Measurements from ENCODE around the gene RASAL3. TPM values are rescaled to one million over a fixed set of nuclear protein-coding genes. Genes with fewer than 3 reads are reported as not detected.
A peak's percentile ranks its signal among the peaks of the same experiment; 100 is the strongest.

The RASAL3 gene
- total RNA-seq, 1 donor from 2014 or later = 2.0 TPM

- intact Hi-C loops (cut with micrococcal nuclease) = no loop called here
- peak; percentile 63 for DNase-seq
Observed at GRCh38 chr19:15453091-15453578, 11.2 kb downstream of the RASAL3 start.

GRCh38 chr19:15452111-15453047, 12.0 kb downstream of the RASAL3 start:
- intact Hi-C loops (cut with micrococcal nuclease) = no loop called here
- peak; percentile 94 for DNase-seq
- peak; percentile 76 for ATAC-seq

More at GRCh38 chr19:15453091-15453578, 11.2 kb downstream of the RASAL3 start:
- peak; percentile 50 for ATAC-seq

DNA sequence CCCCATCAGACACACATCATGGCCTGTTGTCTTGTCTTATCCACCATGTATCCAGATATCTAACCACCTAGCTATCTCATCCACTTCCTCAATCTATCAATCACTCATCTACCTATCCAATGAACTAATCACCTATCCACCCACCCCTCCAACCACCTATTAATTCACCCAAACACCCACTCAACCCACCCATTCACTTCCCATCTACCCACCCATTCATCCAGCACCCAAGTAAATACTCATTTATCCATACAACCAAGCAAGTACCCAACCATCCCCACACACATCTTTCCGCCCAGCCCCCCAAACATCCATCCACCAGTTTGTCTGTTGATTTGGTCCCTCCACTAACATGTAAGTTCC, 13.8 kb downstream of the RASAL3 start:
- ATAC-seq (no peak), DNase-seq (no peak)
- intact Hi-C loops (cut with micrococcal nuclease) = no loop called here

GRCh38 chr19:15449620-15450527, 14.5 kb downstream of the RASAL3 start, which contains the start of gene WIZ:
TSS of gene WIZ (minus strand) at chr19:15449956. CDS start at chr19:15448307, 1,649 bp downstream.
- intact Hi-C loops (cut with micrococcal nuclease) = no loop called here
- ATAC-seq = peak; percentile 9
- DNase-seq = peak; percentile 95

DNA sequence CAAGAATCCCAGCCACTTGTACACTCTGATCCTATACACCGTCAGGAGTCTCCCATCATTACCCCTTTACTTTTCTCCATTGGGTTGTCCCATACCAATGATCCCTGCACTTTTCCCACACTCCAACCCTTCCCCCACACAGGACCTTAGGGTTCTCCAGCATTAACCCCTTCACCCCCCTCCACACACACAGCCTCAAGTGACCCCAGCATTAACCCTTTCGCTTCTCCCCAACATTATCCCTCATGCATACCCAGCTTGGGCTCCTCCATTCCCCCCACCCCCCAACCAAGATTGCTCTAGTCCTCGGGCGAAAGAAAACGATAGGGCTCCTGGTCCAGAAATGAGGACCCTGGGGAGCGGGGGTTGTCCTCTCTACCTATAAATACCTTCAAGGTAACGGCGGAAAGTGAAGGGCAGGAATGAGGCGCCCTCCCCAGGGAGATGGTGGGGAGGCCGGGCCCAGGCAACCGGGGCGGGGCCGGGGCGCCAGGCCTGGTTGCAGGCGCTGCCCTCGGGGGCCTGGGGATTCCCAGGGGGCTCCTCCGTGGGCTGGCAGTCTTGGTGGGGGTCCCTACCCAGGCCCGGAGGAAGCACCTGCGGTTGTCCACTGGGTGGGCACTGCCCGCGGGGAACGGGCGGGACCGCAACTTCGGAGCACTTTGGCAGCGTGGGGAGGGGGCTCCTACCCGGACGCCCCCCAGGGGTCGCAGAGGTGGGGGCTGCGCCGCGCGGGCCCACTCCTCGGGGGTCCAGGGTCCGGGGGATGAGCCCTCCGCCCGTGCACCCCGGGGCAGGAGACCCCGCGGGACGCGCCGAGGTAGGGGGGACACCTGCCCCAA, 15.3 kb downstream of the RASAL3 start:
- intact Hi-C loops (cut with micrococcal nuclease) = no loop called here
- ATAC-seq (no peak), DNase-seq (no peak)

DNA sequence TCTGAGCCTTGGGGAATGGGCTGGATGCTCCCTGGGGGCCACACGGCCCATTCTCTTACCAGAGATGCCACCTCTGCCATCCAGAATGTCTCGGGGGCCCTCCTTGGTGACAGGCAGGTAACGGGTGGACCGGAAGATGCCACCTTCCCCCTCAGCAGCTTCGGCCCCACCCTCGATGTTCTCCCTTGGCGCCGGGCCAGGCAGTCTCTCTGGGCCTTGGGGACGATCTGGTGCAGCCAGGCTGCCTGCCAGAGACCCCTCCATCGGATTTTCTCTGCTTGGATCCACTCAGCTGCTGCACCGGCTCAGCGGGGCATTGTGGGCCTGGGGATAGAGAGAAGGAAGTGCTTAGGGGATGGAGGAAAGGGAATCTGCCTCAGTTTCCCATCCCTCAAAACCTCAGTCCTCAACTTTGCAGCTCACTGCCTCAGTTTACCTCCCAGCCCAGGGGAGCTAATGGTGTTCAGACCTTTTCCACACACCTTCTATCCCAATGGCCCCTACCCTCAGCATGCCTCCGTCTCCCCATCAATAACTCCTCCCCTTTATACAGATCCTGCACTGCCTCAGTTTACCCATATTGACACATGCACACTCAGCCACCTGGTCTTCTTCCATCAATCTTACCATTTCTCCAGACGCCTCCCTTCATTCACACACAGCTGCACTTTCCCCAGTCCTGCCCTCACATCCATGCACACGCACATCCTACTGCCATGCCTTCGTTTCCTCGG, 16.1 kb downstream of the RASAL3 start:
- DNase-seq (no peak), ATAC-seq (no peak)
- intact Hi-C loops (cut with micrococcal nuclease) = no loop called here

GRCh38 chr19:15447057-15447456, 17.3 kb downstream of the RASAL3 start:
- DNase-seq = no peak
- no peak for ATAC-seq
- intact Hi-C loops (cut with micrococcal nuclease) = no loop called here

DNA sequence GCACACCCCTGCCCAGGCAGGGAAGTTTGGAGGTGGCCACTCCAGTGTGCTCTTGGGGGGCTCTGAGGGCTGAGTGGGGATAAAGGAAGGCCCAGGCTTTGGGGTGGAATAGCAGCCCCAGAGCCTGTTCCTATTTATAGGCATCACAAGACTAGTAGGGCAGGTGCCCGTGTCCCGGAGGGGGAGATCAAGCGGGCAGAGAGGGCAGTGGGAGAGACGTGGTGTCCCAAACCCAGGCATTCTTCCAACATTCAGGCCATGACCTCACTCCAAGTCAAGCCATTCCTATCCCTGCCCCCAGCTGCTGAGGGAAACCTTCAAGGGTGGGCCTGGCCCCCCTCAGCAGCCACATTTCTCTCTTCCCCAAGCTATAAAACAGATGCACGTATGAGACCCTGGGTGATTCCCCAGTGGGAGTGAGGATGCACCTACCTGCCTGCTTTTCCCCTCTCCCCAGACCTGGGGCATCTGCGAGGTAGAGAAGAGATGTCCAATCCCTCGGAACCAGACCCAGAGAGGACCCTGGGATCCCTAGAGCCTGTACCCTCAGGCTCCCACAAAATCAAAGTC, 18.5 kb downstream of the RASAL3 start:
- intact Hi-C loops (cut with micrococcal nuclease) = no loop called here
- ATAC-seq (peak; percentile 80), DNase-seq (peak; percentile 82)

- intact Hi-C loops (cut with micrococcal nuclease) = no loop called here
- ATAC-seq = no peak
- no peak for DNase-seq
Observed at GRCh38 chr19:15445227-15445605, 19.1 kb downstream of the RASAL3 start.

GRCh38 chr19:15444505-15445226, 19.7 kb downstream of the RASAL3 start:
- intact Hi-C loops (cut with micrococcal nuclease) = no loop called here
- DNase-seq (no peak), ATAC-seq (peak; percentile 52)

GRCh38 chr19:15443838-15444237, 20.5 kb downstream of the RASAL3 start:
- intact Hi-C loops (cut with micrococcal nuclease) = no loop called here
- DNase-seq = peak; percentile 82
- ATAC-seq = peak; percentile 63

- ATAC-seq (no peak), DNase-seq (no peak)
- intact Hi-C loops (cut with micrococcal nuclease) = no loop called here
Observed at GRCh38 chr19:15443325-15443724, 21.0 kb downstream of the RASAL3 start.

DNA sequence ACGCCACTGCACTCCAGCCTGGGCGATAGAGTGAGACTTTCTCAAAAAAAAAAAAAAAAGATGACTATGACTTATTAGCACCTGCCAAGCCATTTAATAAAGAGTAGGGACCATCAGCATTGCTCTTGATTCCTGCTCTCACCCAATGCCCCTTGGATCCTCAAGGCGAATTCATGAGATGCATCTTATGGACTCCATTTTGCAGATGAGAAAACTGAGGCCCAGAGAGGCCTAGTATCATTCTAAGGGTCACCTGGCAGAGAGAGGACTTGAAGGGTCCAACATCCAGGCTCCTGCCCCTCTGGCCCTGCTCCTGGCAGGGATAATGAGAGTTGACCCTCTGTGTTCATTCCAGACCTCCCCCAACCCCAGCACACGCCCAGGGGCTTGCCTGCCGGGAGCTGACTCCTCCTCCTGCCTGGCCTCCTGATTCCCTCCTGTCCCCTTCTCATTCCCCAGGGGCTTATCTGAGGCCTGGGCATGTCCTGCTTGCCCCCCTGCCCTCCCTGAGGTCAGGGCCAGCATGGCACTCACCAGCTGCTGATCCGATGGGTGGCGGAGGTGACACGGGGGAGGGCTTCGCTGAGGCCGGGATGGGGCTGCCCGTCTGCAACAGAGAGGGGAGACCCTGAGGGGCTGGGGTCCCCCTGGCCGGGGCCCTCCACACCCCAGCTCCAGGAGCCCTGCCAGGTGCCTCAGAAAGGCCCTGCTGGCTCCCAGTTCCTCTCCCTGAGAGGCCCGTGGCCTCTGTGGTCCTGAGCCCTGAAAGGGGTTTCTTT, 22.0 kb downstream of the RASAL3 start:
- DNase-seq (no peak), ATAC-seq (no peak)
- intact Hi-C loops (cut with micrococcal nuclease) = no loop called here

GRCh38 chr19:15441317-15441716, 23.0 kb downstream of the RASAL3 start:
- ATAC-seq = no peak
- intact Hi-C loops (cut with micrococcal nuclease) = no loop called here

DNA sequence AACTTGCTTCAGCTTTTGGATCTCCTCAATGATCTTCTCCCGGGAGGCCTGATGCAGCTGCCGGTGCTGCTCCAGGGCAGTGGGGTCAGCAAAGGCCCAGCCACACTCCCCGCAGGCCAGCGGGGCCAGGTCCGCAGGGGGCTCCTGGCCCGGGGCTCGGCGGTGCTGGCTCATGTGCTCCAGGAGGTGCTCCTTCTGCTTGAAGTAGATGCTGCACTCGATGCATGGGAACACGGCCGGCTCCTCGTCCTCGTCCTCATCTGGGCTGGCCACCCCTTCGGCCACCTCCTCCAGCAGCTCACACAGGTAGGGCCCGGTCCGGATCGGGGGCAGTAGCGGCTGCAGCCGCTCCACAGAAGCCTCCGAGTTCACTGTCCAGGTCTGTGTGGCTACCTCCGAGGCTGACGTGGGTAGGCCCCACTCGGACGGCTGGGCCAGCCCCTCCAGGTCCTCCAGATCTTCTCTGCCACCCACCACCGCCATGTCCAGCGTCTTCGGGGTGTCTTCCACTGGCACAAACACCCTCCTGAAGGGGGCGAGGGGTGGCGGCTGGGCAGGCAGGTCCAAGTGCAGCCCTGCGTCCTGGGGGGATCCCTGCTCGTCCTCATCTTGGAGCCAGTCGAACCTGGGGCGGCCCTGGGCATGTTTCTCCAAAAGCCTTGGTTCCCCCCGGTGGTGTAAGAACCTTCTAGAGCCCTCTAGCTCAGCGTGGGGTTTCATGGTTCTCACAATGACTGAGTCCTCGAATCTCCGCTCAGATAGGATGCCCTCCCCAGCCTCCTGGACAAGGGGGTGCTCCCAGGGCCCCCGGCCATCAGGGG, 24.3 kb downstream of the RASAL3 start:
- DNase-seq = no peak
- ATAC-seq = no peak
- intact Hi-C loops (cut with micrococcal nuclease) = no loop called here

More at GRCh38 chr19:15441317-15441716, 23.0 kb downstream of the RASAL3 start:
- DNase-seq = no peak
